ENCODE results near the gene TTC39B.

DNA sequence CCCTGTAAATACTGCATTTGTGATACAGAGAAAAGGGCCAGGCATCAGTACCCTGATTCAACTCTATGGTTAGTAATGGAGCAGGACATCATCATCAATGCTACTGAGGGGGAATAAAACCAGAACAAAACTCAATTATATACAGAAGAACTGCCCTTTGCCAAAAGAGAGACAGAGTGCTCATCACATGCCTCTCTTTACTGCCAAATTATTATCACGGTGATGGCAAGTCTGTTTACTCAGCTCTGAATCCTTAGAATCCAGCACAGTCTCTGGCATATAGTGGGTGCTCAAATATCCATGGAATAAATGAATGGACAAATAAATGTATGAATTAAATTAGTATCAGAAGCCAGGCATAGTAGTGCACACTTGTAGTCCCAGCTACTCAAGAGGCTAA, 130.2 kb downstream of the TTC39B start:
- TF ChIP-seq, protein P1, sequence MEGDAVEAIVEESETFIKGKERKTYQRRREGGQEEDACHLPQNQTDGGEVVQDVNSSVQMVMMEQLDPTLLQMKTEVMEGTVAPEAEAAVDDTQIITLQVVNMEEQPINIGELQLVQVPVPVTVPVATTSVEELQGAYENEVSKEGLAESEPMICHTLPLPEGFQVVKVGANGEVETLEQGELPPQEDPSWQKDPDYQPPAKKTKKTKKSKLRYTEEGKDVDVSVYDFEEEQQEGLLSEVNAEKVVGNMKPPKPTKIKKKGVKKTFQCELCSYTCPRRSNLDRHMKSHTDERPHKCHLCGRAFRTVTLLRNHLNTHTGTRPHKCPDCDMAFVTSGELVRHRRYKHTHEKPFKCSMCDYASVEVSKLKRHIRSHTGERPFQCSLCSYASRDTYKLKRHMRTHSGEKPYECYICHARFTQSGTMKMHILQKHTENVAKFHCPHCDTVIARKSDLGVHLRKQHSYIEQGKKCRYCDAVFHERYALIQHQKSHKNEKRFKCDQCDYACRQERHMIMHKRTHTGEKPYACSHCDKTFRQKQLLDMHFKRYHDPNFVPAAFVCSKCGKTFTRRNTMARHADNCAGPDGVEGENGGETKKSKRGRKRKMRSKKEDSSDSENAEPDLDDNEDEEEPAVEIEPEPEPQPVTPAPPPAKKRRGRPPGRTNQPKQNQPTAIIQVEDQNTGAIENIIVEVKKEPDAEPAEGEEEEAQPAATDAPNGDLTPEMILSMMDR (IDR thresholded peaks at IDR 0.05; ENCODE audit: insufficient read depth, low read depth, low read length), result no peak
- TF ChIP-seq EZH2 (IDR thresholded peaks at IDR 0.05; ENCODE audit: insufficient read depth, low read length), result no peak
